HEK293 (cell line): Measurements from ENCODE around the gene TNS3.

Source experiments
- CTCF ChIA-PET: fragments of 350-600 bp; formaldehyde crosslinking; extraction: SDS; loops from one replicate; lab custom pipeline; 2021; ENCODE audit warnings: antibody characterized with exemption; lab: Yijun Ruan, JAX
- POLR2A ChIA-PET: fragments of 300-600 bp; formaldehyde crosslinking; extraction: SDS; loops from one replicate; lab custom pipeline; 2020; ENCODE audit warnings: antibody characterized with exemption, inconsistent platforms; lab: Yijun Ruan, JAX
- H3K27ac ChIP-seq: fragments of 200-500 bp; sonication (Bioruptor generic); 2 replicates; pipeline ENCODE4 v1.5.1; 2014; ENCODE audit warnings: low read depth, low read length, control low read depth, inconsistent platforms; ENCODE audit errors: extremely low read depth
- H3K36me3 ChIP-seq, 2 experiments: fragments of 200-500 bp in 1 of 2; sonication (Bioruptor generic) in 1 of 2; 1 replicate in 1 of 2; 2 replicates in 1 of 2; pipeline ENCODE4 v1.5.1; 2014 to 2017; ENCODE audit warnings: inconsistent platforms in 2 of 2, low read length in 2 of 2; ENCODE audit not compliant: control insufficient read depth in 2 of 2, insufficient read depth in 1 of 2
- H3K4me1 ChIP-seq: fragments of 200-500 bp; sonication (Bioruptor generic); 2 replicates; pipeline ENCODE4 v1.5.1; 2014; ENCODE audit warnings: mild to moderate bottlenecking, low read length, inconsistent platforms; ENCODE audit not compliant: control insufficient read depth, insufficient read depth
- H3K4me3 ChIP-seq: 2 replicates; pipeline ENCODE4 v1.5.1; 2011; ENCODE audit warnings: low read depth, mild to moderate bottlenecking, control low read depth, low read length, moderate library complexity
- H3K9me3 ChIP-seq: fragments of 200-500 bp; sonication (Bioruptor generic); 2 replicates; pipeline ENCODE4 v1.5.1; 2014; ENCODE audit warnings: low read depth, low read length, inconsistent platforms; ENCODE audit not compliant: control insufficient read depth, insufficient read depth
- EGR2 ChIP-seq: fragments of 450-650 bp; formaldehyde crosslinking; IDR thresholded peaks from 2 replicates; pipeline ENCODE4 v1.5.1; 2016; ENCODE audit warnings: low read depth, missing biosample characterization, missing genetic modification characterization
- HIC1 ChIP-seq: fragments of 450-650 bp; formaldehyde crosslinking; IDR thresholded peaks from 2 replicates; pipeline ENCODE4 v1.5.1; 2016; ENCODE audit warnings: missing biosample characterization, missing genetic modification characterization
- KLF9 ChIP-seq: fragments of 450-650 bp; formaldehyde crosslinking; IDR thresholded peaks from 2 replicates; pipeline ENCODE4 v1.5.1; 2016; ENCODE audit warnings: missing biosample characterization, missing genetic modification characterization, low read depth
- ZBTB11 ChIP-seq: fragments of 450-650 bp; formaldehyde crosslinking; conservative IDR thresholded peaks from 2 replicates; pipeline ENCODE4 v1.5.1; 2016; ENCODE audit warnings: low read depth, missing biosample characterization, missing genetic modification characterization
- ZBTB20 ChIP-seq: fragments of 450-650 bp; formaldehyde crosslinking; IDR thresholded peaks from 2 replicates; pipeline ENCODE4 v1.5.1; 2016; ENCODE audit warnings: missing biosample characterization, missing genetic modification characterization
- ZFHX2 ChIP-seq: fragments of 450-650 bp; formaldehyde crosslinking; conservative IDR thresholded peaks from 2 replicates; pipeline ENCODE4 v1.5.1; 2016; ENCODE audit warnings: missing biosample characterization, missing genetic modification characterization
- ZFP3 ChIP-seq: fragments of 450-650 bp; formaldehyde crosslinking; IDR thresholded peaks from 2 replicates; pipeline ENCODE4 v1.5.1; 2016; ENCODE audit warnings: low read depth, missing biosample characterization, missing genetic modification characterization
- ZNF114 ChIP-seq: fragments of 450-650 bp; formaldehyde crosslinking; IDR thresholded peaks from 2 replicates; pipeline ENCODE4 v1.5.0; 2017; ENCODE audit warnings: missing biosample characterization, missing genetic modification characterization
- ZNF121 ChIP-seq: fragments of 450-650 bp; formaldehyde crosslinking; IDR thresholded peaks from 2 replicates; pipeline ENCODE4 v1.5.1; 2016; ENCODE audit warnings: missing biosample characterization, missing genetic modification characterization
- ZNF184 ChIP-seq: fragments of 450-650 bp; IDR thresholded peaks from 2 replicates; pipeline ENCODE4 v1.5.1; 2018; ENCODE audit warnings: missing biosample characterization, mild to moderate bottlenecking, missing genetic modification characterization
- ZNF223 ChIP-seq: fragments of 450-650 bp; formaldehyde crosslinking; IDR thresholded peaks from 2 replicates; pipeline ENCODE4 v1.5.1; 2016; ENCODE audit warnings: missing biosample characterization, missing genetic modification characterization
- ZNF239 ChIP-seq: fragments of 450-650 bp; formaldehyde crosslinking; IDR thresholded peaks from 2 replicates; pipeline ENCODE4 v1.5.1; 2016; ENCODE audit warnings: missing biosample characterization, missing genetic modification characterization
- ZNF266 ChIP-seq: fragments of 450-650 bp; formaldehyde crosslinking; IDR thresholded peaks from 2 replicates; pipeline ENCODE4 v1.5.1; 2016; ENCODE audit warnings: missing biosample characterization, missing genetic modification characterization, low read depth
- ZNF324 ChIP-seq: fragments of 450-650 bp; formaldehyde crosslinking; IDR thresholded peaks from 2 replicates; pipeline ENCODE4 v1.5.1; 2016; ENCODE audit warnings: missing biosample characterization, missing genetic modification characterization
- ZNF341 ChIP-seq: fragments of 450-650 bp; formaldehyde crosslinking; IDR thresholded peaks from 2 replicates; pipeline ENCODE4; 2016; ENCODE audit warnings: low read depth, missing biosample characterization, missing genetic modification characterization
- ZNF350 ChIP-seq: fragments of 450-650 bp; formaldehyde crosslinking; IDR thresholded peaks from 2 replicates; pipeline ENCODE4 v1.5.0; 2017; ENCODE audit warnings: missing biosample characterization, mild to moderate bottlenecking, missing genetic modification characterization
- ZNF404 ChIP-seq: fragments of 450-650 bp; formaldehyde crosslinking; IDR thresholded peaks from 2 replicates; pipeline ENCODE4 v1.5.1; 2017; ENCODE audit warnings: missing biosample characterization, missing genetic modification characterization
- ZNF501 ChIP-seq: fragments of 450-650 bp; formaldehyde crosslinking; IDR thresholded peaks from 2 replicates; pipeline ENCODE4 v1.5.1; 2016; ENCODE audit warnings: missing biosample characterization, missing genetic modification characterization
- ZNF510 ChIP-seq: fragments of 450-650 bp; formaldehyde crosslinking; IDR thresholded peaks from 2 replicates; pipeline ENCODE4 v1.5.1; 2018; ENCODE audit warnings: mild to moderate bottlenecking, missing genetic modification characterization, missing biosample characterization; ENCODE audit not compliant: insufficient replicate concordance
- ZNF513 ChIP-seq: fragments of 450-650 bp; IDR thresholded peaks from 2 replicates; pipeline ENCODE4 v1.5.1; 2018; ENCODE audit warnings: missing biosample characterization, missing genetic modification characterization
- ZNF521 ChIP-seq: fragments of 450-650 bp; formaldehyde crosslinking; IDR thresholded peaks from 2 replicates; pipeline ENCODE4 v1.5.1; 2017; ENCODE audit warnings: missing biosample characterization, mild to moderate bottlenecking, missing genetic modification characterization
- ZNF571 ChIP-seq: fragments of 450-650 bp; formaldehyde crosslinking; IDR thresholded peaks from 2 replicates; pipeline ENCODE4 v1.5.0; 2017; ENCODE audit warnings: missing biosample characterization, missing genetic modification characterization
- ZNF664 ChIP-seq: fragments of 450-650 bp; formaldehyde crosslinking; IDR thresholded peaks from 2 replicates; pipeline ENCODE4 v1.5.1; 2016; ENCODE audit warnings: missing biosample characterization, missing genetic modification characterization
- ZNF76 ChIP-seq: fragments of 450-650 bp; formaldehyde crosslinking; IDR thresholded peaks from 2 replicates; pipeline ENCODE4; 2016; ENCODE audit warnings: low read depth, missing biosample characterization, missing genetic modification characterization, borderline replicate concordance
- ZNF777 ChIP-seq: fragments of 450-650 bp; formaldehyde crosslinking; IDR thresholded peaks from 2 replicates; pipeline ENCODE4 v1.5.1; 2017; ENCODE audit warnings: missing biosample characterization, missing genetic modification characterization, borderline replicate concordance
- ZNF830 ChIP-seq: fragments of 450-650 bp; IDR thresholded peaks from 2 replicates; pipeline ENCODE4 v1.5.0; 2018; ENCODE audit warnings: missing biosample characterization, missing genetic modification characterization, low read depth, mild to moderate bottlenecking, moderate library complexity
- ZNF837 ChIP-seq: fragments of 450-650 bp; formaldehyde crosslinking; IDR thresholded peaks from 2 replicates; pipeline ENCODE4 v1.5.1; 2016; ENCODE audit warnings: missing biosample characterization, missing genetic modification characterization
- ZSCAN23 ChIP-seq: fragments of 450-650 bp; formaldehyde crosslinking; IDR thresholded peaks from 2 replicates; pipeline ENCODE4 v1.5.1; 2016; ENCODE audit warnings: missing biosample characterization, missing genetic modification characterization
- ZSCAN30 ChIP-seq: fragments of 450-650 bp; IDR thresholded peaks from 2 replicates; pipeline ENCODE4 v1.5.1; 2018; ENCODE audit warnings: missing biosample characterization, mild to moderate bottlenecking, missing genetic modification characterization, moderate library complexity
- ZXDB ChIP-seq: fragments of 450-650 bp; formaldehyde crosslinking; IDR thresholded peaks from 2 replicates; pipeline ENCODE4 v1.5.1; 2016; ENCODE audit warnings: missing biosample characterization, missing genetic modification characterization
- TF ChIP-seq, protein P1 (sequence below): fragments of 450-650 bp; formaldehyde crosslinking; IDR thresholded peaks from 2 replicates; pipeline ENCODE4 v1.5.1; 2016; ENCODE audit warnings: missing biosample characterization, missing genetic modification characterization

TNS3 gene

GRCh38 chr7:47568547-47568946 lies 13.4 kb downstream of the TNS3 start:
- Histone ChIP-seq H3K27ac (no peak overlapping the region), H3K4me3 (no peak overlapping the region), H3K4me1 (0 out of 2 replicates have a peak, but pooled peaks cover 4% of the 10 kb centered on the region), H3K9me3 (no peaks in the 10 kb centered on the region), H3K36me3 (no peaks in the 10 kb centered on the region)
- TF ChIP-seq ZNF521 (tag by site-specific recombination): no peak
- no peak for TF ChIP-seq ZNF404 (tag by site-specific recombination)
- TF ChIP-seq ZNF837: no peak
- no peak for TF ChIP-seq ZNF114 (tag by site-specific recombination)
- TF ChIP-seq ZSCAN23 (tag by site-specific recombination): no peak
- TF ChIP-seq ZNF223 (tag by site-specific recombination): no peak
- no peak for TF ChIP-seq ZNF266
- no peak for TF ChIP-seq ZNF777 (tag by site-specific recombination)
- no peak for TF ChIP-seq ZNF341 (tag by site-specific recombination)
- no peak for TF ChIP-seq ZNF830 (tag by site-specific recombination)
- no peak for TF ChIP-seq ZNF350
- no peak for TF ChIP-seq KLF9
- no peak for TF ChIP-seq ZNF513 (tag by site-specific recombination)
- no peak for TF ChIP-seq ZNF324 (tag by site-specific recombination)
- no peak for TF ChIP-seq ZNF184 (tag by site-specific recombination)
- no peak for TF ChIP-seq EGR2 (tag by site-specific recombination)
- TF ChIP-seq ZNF501: no peak
- no peak for TF ChIP-seq ZNF121
- TF ChIP-seq ZFP3 (tag by site-specific recombination): no peak
- ChIA-PET POLR2A (no interaction called here), CTCF (no interaction called here)

DNA sequence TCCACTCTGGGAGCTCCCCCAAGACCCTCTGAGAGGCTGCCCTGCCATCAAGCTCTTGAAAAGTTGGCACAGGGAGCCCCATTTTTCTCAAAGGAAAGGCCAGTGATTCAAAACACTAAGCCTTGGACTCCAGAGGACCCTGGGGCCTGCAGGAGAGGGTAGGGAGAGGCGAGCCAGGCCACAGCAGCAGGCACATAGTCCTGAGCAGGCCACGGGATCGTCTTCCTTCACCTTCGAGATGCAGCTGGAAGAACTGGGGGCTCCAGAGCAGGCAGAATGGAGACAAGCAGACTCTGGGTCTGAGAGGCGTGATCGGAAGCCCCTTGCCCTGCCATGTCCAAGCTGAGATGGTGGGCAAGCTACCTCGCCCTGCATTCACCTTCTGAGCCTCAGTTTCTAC lies 13.9 kb downstream of the TNS3 start:
- H3K27ac ChIP-seq: no peak overlapping the region
- 0 out of 2 replicates have a peak, but pooled peaks cover 4% of the 10 kb centered on the region for H3K4me1 ChIP-seq
- H3K4me3 ChIP-seq: no peak overlapping the region
- ChIA-PET POLR2A (no interaction called here), CTCF (interaction anchor here (0.5 kb wide), 1 partner anchor 18 kb away, joined by 3 read pairs; no protein-coding TSS in a partner anchor)
- no peaks in the 10 kb centered on the region for H3K9me3 ChIP-seq
- no peaks in the 10 kb centered on the region for H3K36me3 ChIP-seq
- TF ChIP-seq ZXDB (tag by site-specific recombination) (no peak), ZNF239 (tag by site-specific recombination) (no peak), ZSCAN30 (tag by site-specific recombination) (no peak), ZNF664 (tag by site-specific recombination) (no peak), ZBTB11 (tag by site-specific recombination) (no peak), ZNF510 (tag by site-specific recombination) (no peak), HIC1 (tag by site-specific recombination) (no peak), ZNF76 (tag by site-specific recombination) (no peak), ZFHX2 (tag by site-specific recombination) (no peak), ZNF571 (tag by site-specific recombination) (no peak), ZBTB20 (tag by site-specific recombination) (no peak)
- TF ChIP-seq, protein P1, sequence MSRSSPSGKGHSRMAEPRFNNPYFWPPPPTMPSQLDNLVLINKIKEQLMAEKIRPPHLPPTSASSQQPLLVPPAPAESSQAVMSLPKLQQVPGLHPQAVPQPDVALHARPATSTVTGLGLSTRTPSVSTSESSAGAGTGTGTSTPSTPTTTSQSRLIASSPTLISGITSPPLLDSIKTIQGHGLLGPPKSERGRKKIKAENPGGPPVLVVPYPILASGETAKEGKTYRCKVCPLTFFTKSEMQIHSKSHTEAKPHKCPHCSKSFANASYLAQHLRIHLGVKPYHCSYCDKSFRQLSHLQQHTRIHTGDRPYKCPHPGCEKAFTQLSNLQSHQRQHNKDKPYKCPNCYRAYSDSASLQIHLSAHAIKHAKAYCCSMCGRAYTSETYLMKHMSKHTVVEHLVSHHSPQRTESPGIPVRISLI (tag by site-specific recombination): no peak
